Mesenteric fat pad (tissue), 1 donor: Measurements from ENCODE around the gene S100A10. TPM values are rescaled to one million over a fixed set of nuclear protein-coding genes. Genes with fewer than 3 reads are reported as not detected.

ENCODE experiments used
- DNase-seq: peaks from one replicate; pipeline ENCODE4 v3.0.0-alpha.2; 2020; ENCODE audit warnings: low spot score
- total RNA-seq: library from RNA; stranded (reverse); fragmentation: NEBNext Ultra II Directional; extraction: Animal tissue kit (Norgen Biotek cat#: 25700); gene quantifications from one replicate; pipeline ENCODE4 v1.2.1, GENCODE V29; 2021
- donor health status: DM: yes; HTN: yes; CAD: no.

S100A10 gene
- total RNA-seq, 1 donor from 2014 or later: 650 TPM

DNA sequence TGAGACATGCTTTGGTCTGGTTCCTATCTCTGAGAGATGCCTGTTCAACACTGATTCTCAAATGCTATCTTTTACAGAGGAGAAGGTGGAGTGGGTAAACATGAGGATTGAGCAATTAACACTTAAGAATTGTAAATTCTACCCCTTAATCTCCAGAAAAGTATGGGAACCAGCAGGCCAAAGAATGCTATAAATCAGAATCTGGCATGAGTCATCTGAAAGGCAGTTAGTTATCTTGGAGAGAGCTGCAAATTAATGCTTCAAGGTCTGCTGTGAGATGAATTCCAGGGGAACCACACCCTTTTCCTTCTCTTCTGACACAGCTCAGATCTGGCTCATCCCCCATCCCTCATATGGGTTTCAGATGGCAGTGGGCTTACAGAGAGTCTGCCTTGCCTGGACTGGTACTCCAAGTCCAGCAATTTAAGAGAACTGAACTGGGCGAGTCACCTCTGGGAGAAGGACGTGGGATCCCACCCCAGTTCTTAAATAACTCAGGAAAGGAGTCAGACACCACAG, 5.2 kb downstream of the S100A10 start:
- DNase-seq: no peak

- DNase-seq: no peak
These were observed 7.0 kb downstream of the S100A10 start for GRCh38 chr1:151986501-151987190.

- DNase-seq: no peak
These were observed 7.9 kb downstream of the S100A10 start for GRCh38 chr1:151985768-151986167.

DNA sequence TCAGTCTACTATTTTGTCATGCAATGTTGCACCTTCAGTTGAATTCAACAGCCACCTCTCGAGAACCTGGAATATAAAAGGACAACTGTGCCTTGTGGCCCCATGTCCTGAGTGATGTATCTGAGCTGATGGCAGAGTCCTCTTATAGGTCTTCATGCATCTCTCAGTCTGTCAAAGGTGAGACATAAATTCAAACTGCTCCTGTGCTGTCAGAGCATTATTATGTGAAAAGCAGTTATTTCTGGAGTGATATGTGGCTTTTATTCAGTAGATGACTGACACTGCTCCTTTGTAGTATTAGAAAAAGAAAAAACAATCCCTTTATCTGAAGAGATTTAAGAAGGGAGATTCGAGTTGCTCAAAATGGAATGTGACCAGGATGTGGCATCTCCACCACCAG, 8.4 kb downstream of the S100A10 start:
- DNase-seq: no peak

DNA sequence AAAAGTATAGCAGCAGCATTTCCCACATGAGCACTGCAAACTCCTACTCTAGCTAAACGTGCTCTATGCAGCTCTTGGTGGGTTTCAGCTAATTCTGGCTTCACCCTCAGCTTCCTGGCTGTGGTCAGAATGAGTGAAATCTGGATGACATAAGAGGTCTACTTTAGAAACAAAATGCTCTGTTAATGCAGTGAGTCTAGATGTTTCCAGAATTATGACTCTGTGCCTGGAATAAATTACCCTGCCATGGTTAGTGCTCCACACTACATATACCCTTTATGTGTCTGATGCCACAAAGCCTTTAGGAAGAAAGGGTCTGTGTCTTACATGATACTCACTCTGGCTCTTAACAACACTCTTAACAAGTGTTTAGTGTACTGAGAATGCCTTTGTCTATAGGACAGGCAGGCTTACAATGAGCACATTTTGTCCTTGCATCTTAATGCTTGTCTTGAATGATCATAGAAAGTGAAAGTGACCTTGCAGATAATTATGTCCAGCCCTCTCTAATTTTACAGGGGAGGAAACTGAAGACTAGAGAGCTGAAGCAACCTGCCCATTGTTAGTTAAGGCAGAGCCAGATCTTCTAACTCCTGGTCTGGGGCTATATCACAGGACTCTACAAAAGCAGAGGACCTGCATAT, 9.2 kb downstream of the S100A10 start:
- DNase-seq: no peak

- no peak for DNase-seq
These were observed 11.2 kb downstream of the S100A10 start for GRCh38 chr1:151982300-151983005.

GRCh38 chr1:151981178-151981525, 12.5 kb downstream of the S100A10 start:
- DNase-seq: no peak

- DNase-seq: no peak
These were observed 13.1 kb downstream of the S100A10 start for GRCh38 chr1:151980287-151981177.

GRCh38 chr1:151978922-151979321, 14.7 kb downstream of the S100A10 start:
- no peak for DNase-seq

DNA sequence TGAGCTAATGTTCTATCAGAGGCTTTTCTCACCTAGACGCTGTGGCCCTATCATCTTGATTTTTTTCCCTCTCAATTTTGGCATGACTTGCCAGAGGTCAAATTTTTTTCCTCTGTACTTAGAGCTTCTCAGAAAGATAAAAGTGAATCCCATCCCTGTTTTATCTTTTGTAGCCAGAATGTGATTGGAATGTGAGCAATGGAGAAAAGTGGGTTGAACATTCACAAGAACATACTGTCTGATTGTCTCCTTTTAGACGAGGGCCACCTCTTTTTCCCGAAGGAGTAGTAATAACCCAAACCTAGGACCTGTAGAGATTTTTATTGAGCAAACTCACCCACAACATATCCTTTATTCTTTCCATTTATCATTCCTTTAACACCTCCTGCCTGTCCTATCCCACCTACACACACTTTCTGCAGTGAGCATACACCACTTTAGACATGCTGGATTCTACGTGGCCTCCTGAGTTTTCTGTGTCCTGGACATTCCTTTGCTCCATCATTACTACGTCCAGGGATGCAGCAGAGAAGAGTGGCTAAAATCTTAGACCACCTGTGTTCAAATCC, 15.9 kb downstream of the S100A10 start:
- DNase-seq: no peak

DNA sequence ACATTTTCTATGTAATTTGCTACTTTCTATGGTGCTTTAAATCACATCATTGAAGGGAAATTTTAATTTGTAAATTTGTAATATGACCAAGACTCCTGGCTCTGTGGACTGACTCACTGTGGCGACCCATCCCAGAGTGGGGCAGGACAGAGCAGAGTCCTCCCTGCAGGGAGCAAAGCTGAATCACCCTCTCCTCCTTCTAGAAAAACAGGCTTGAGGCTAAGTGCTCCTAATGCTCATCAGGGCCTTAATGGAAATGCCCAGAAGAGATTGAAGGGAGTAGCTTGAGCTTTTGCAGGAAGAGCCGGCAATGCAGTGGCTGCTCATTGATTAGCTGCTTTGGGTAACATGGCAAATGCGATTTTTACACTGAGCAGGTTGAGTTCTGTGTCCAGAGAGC, 16.8 kb downstream of the S100A10 start:
- DNase-seq: no peak

GRCh38 chr1:151976015-151976343, 17.7 kb downstream of the S100A10 start:
- no peak for DNase-seq

GRCh38 chr1:151975311-151976014, 18.2 kb downstream of the S100A10 start:
- DNase-seq: no peak

GRCh38 chr1:151972542-151973248, 21.0 kb downstream of the S100A10 start:
- no peak for DNase-seq

DNA sequence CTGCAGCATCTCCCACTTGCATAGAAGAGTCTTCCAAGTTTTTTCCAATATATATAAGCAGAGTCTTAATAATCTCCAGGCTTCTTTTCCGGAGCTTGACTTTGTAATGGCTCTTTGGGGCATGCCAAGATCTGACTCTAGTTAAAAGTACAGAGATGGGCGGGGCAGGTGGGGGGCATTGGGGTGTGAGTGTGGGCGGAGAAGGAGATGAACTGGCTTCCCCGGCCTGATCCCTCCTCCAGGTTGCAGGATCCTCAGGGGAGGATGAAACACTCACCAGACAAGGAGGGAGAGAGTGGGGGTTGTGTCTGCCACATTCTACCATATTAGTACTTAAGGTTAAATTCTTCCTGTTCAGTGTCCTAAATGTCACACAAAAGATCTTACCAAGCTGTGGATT, 23.0 kb downstream of the S100A10 start:
- no peak for DNase-seq

GRCh38 chr1:151970128-151970527, 23.5 kb downstream of the S100A10 start:
- no peak for DNase-seq

DNA sequence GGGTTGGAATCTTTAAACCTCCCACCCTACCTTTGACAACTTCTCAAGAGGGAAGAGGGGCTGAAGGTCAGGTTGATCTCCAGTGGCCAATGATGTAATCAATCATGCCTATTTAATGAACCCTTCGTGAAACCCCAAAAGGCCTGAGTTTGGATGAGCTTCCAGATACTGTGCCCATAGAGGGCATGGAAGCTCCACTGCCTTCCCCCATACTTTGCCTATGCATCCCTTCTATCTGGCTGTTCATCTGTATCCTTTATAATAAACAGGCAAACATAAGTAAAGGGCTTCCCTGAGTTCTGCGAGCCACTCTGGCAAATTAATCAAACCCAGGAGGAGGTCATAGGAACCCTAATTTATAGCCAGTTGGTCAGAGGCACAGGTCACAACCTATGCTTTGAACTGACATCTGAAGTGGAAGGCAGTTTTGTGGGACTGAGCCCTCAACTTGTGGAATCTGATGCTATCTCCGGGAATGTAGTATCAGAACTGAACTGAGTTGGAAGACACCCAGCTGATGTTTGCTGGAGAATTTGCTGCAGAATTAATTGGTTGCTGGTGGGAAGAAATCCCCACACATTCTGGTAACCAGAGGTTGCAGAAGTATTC, 24.8 kb downstream of the S100A10 start:
- no peak for DNase-seq

DNA sequence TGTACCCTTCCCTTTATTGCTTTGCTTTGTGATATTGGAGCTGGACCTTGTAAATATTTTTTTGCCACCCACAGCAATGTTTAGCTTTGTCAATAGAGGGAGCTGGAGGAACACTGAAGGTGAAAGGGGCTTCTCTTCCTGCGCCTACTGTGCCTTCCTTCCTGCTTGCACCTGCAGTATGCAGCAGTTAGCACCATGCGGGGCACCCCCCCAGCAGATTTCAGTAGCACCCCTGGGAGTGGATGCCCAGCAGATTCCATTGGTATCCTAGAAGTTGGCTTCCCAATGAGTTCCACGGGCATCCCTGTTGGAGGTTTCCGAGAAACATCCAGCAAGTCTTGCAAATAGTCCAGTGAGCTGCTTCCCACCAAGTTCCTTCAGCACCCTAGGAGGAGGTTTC, 25.6 kb downstream of the S100A10 start:
- no peak for DNase-seq

DNA sequence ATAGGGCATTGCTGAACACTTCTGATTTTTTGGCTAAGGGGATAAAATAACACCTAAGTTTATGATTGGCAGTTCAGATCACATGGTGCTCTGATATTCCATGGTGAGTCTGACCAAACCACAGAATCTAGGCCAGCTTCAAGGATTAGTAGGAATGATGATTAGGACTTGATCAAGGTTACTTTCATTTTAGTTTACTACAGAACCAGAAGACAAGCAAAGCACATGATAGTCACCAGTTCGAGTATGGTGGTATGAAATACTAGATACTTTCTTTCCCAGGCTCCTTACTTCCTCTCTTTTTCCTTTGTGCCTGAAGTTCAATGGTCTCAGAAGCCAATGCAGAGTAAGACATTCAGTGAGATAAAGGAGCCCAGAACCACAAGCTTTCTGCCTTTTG, 26.6 kb downstream of the S100A10 start:
- no peak for DNase-seq
